ENCODE results near the gene CHL1.

- no peak for TF ChIP-seq CTCF (IDR thresholded peaks at IDR 0.05)
- no peak for TF ChIP-seq EP300 (IDR thresholded peaks at IDR 0.05; ENCODE audit: low read depth)
Observed at GRCh38 chr3:204102-204501, 7.5 kb downstream of the CHL1 start.

Data from transverse colon (tissue), 3 donors.